NCI-H2171 treated with DMSO at 0.1 percent for 48 hours (cell line): Measurements from ENCODE around the gene SLC25A20.
A peak's percentile ranks its signal among the peaks of the same experiment; 100 is the strongest.

Experiments used
- DNase-seq: peaks from one replicate; lab custom pipeline; 2025; lab: John Stamatoyannopoulos, UW

SLC25A20 gene

GRCh38 chr3:48897460-48898376 lies 964 bp downstream of the SLC25A20 start:
- DNase-seq = no peak

GRCh38 chr3:48896936-48897335 lies 1.7 kb downstream of the SLC25A20 start:
- no peak for DNase-seq

GRCh38 chr3:48894516-48894915 lies 4.2 kb downstream of the SLC25A20 start:
- no peak for DNase-seq

- no peak for DNase-seq
Observed at GRCh38 chr3:48891606-48892005, 7.1 kb downstream of the SLC25A20 start.

GRCh38 chr3:48885753-48886152 lies 12.9 kb downstream of the SLC25A20 start:
- no peak for DNase-seq

GRCh38 chr3:48881652-48882114 lies 17.0 kb downstream of the SLC25A20 start:
- no peak for DNase-seq

- DNase-seq = no peak
Observed at GRCh38 chr3:48881006-48881405, 17.7 kb downstream of the SLC25A20 start.

GRCh38 chr3:48879994-48880377 lies 18.7 kb downstream of the SLC25A20 start:
- no peak for DNase-seq

- DNase-seq = no peak
Observed at GRCh38 chr3:48879307-48879993, 19.2 kb downstream of the SLC25A20 start.

- DNase-seq = no peak
Observed at GRCh38 chr3:48877671-48878070, 21.0 kb downstream of the SLC25A20 start.

GRCh38 chr3:48863122-48863521 lies 35.6 kb downstream of the SLC25A20 start:
- DNase-seq = no peak

GRCh38 chr3:48859206-48859605 lies 39.5 kb downstream of the SLC25A20 start:
- DNase-seq = no peak

- DNase-seq = no peak
Observed at GRCh38 chr3:48858709-48859108, 40.0 kb downstream of the SLC25A20 start.

GRCh38 chr3:48857641-48858040 lies 41.0 kb downstream of the SLC25A20 start:
- DNase-seq = no peak

- peak; percentile 24 for DNase-seq
Observed at GRCh38 chr3:48856469-48856868, 42.2 kb downstream of the SLC25A20 start.

GRCh38 chr3:48855681-48856447 lies 42.8 kb downstream of the SLC25A20 start:
- DNase-seq = peak; percentile 24

- no peak for DNase-seq
Observed at GRCh38 chr3:48852151-48852550, 46.5 kb downstream of the SLC25A20 start.

- DNase-seq = peak; percentile 16
Observed at GRCh38 chr3:48851407-48851806, 47.3 kb downstream of the SLC25A20 start.

- DNase-seq = no peak
Observed at GRCh38 chr3:48848816-48849515, 49.7 kb downstream of the SLC25A20 start.

GRCh38 chr3:48847504-48848423 lies 50.9 kb downstream of the SLC25A20 start, which contains the start of gene PRKAR2A:
Gene PRKAR2A, minus strand, starts transcription at chr3:48847874. Its CDS starts 278 bp downstream, at chr3:48847596.
- DNase-seq = peak; percentile 35
